ENCODE measurements around the gene DNM2. TPM values are rescaled to one million over a fixed set of nuclear protein-coding genes. Genes with fewer than 3 reads are reported as not detected.

DNM2 gene
- total and polyA plus RNA-seq, 9 of the 15 experiments (the other 6 are each of a cell fraction or from before 2014, with no cell fraction given) = 2.2 to 161 (median 72.6) TPM

DNA sequence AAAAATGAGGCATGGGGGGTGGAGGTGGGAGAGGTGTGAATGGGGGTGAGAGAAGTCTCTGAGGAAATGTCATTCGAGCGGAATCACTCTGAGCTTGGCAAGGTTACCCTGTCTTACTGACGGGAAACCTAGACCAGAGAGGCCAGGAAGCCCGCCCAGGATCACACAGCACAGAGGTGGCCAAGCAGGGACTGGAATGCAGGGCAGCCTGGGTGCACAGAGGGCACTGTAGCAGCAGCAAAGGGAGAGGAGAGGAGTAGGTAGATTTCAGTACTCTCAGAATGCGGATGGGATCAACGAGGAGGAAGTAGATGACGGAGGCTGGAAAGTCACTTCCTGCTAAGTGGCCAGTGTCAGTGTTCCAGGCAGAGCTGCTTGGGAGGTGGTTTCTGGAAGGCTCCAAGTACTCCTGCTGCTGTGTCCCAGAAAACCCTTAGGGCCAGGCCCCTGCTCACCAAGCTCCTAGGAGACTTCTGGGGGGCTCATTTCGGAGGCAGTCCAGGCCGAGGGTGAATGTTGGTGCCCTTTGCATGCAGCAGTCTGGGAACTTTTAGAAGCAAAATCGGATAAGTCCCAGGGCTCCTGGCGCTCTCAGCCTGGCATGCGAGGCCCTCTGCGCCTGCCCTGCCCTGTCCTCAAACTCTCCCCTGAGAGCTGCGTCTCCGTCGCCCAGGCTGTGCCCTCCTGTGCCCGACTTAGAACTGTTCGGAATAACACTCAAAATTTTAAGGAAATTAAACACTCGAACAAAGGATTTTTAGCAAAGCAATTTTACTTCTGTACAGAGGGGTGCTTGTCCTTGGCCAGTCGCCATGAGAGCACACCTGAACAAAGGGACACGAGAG is 33.5 kb downstream of the DNM2 start:
- peak overlapping the region; percentile 46; the same call in 2 of the 3 replicates for H3K27ac ChIP-seq (ENCODE audit: extremely low read depth, low read depth, low read length)
- peak overlapping the region; percentile 3 to 81; a peak in 2 of 4 replicates for H3K9ac ChIP-seq (ENCODE audit: insufficient read depth in 1 of 2, low read depth in 2 of 2, low read length in 2 of 2)
- H4K20me1 ChIP-seq (replicated peaks; ENCODE audit: control insufficient read depth, insufficient read depth, low read length) = peaks cover 20% of the 10 kb centered on the region; the same call in 1 of the 2 replicates
- in situ Hi-C loops (cut with MboI) = no loop called here
- no peak for ATAC-seq
- WGBS (ENCODE audit: insufficient coverage, low coverage, missing lambda C conversion rate) = 85% methylated on average over 21 of the region's 21 CpGs
- no peak for FAIRE-seq
- H3K79me2 ChIP-seq (ENCODE audit: control insufficient read depth, insufficient read depth, low read length) = peaks cover 95% of the 10 kb centered on the region
- no TSS peak for BruUV-seq (replicated peaks)
- H3K9me3 ChIP-seq (replicated peaks; ENCODE audit: control insufficient read depth, insufficient read depth, low read depth, low read length) = no peaks in the 10 kb centered on the region
- intact Hi-C loops (cut with micrococcal nuclease) = no loop called here
- H3K4me1 ChIP-seq (replicated peaks in 1 of 2; ENCODE audit: control insufficient read depth in 2 of 2, insufficient read depth in 2 of 2, low read length in 2 of 2) = peaks cover 74 to 80% of the 10 kb centered on the region in 2 experiments
- TF ChIP-seq ETV6 (IDR thresholded peaks at IDR 0.05; ENCODE audit: borderline replicate concordance in 1 of 2, low read depth in 2 of 2, low read length in 1 of 2) (0 out of 4 replicates have a peak, but pooled peaks of 1 of the 2 experiments have one; percentile 26), ETV6 (CRISPR knock-in tag; IDR thresholded peaks at IDR 0.05; ENCODE audit: borderline replicate concordance) (no peak), BCOR (IDR thresholded peaks at IDR 0.05) (peak; percentile 94), RCOR1 (IDR thresholded peaks at IDR 0.05; ENCODE audit: borderline replicate concordance in 1 of 2, low read depth in 2 of 2, low read length in 2 of 2) (0 out of 4 replicates have a peak, but pooled peaks of 1 of the 2 experiments have one; percentile 24), SPI1 (IDR thresholded peaks at IDR 0.05; ENCODE audit: borderline replicate concordance, low read depth, low read length) (0 out of 2 replicates have a peak, but pooled peaks have one; percentile 2), ZFP36 (IDR thresholded peaks at IDR 0.05; ENCODE audit: low read depth, low read length, partially characterized antibody) (peak; percentile 83), SMARCA5 (IDR thresholded peaks at IDR 0.05) (peak; percentile 67; the same call in 1 of the 2 replicates), HDAC2 (IDR thresholded peaks at IDR 0.05) (peak; percentile 84; the same call in 1 of the 2 replicates), HDAC1 (IDR thresholded peaks at IDR 0.05) (0 out of 4 replicates have a peak, but pooled peaks of 1 of the 2 experiments have one; percentile 13), HDGF (IDR thresholded peaks at IDR 0.05) (peak; percentile 92; the same call in 1 of the 2 replicates), KDM1A (IDR thresholded peaks at IDR 0.05) (peak; percentile 31 to 74; a peak in 3 of 4 replicates), CBX8 (IDR thresholded peaks at IDR 0.05; ENCODE audit: borderline replicate concordance, extremely low read depth, low read depth, low read length, poor library complexity, severe bottlenecking) (no peak), COPS2 (conservative IDR thresholded peaks at IDR 0.05) (no peak), TCF3 (CRISPR knock-in tag; IDR thresholded peaks at IDR 0.05) (no peak), RBM25 (IDR thresholded peaks at IDR 0.05; ENCODE audit: low read depth, low read length, severe bottlenecking) (peak; percentile 40)
- TF ChIP-seq, protein P1, sequence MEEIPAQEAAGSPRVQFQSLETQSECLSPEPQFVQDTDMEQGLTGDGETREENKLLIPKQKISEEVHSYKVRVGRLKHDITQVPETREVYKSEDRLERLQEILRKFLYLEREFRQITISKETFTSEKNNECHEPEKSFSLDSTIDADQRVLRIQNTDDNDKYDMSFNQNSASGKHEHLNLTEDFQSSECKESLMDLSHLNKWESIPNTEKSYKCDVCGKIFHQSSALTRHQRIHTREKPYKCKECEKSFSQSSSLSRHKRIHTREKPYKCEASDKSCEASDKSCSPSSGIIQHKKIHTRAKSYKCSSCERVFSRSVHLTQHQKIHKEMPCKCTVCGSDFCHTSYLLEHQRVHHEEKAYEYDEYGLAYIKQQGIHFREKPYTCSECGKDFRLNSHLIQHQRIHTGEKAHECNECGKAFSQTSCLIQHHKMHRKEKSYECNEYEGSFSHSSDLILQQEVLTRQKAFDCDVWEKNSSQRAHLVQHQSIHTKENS (CRISPR knock-in tag; IDR thresholded peaks at IDR 0.05) = no peak
- H3K4me2 ChIP-seq (ENCODE audit: insufficient read depth, low read length) = no peak overlapping the region
- CTCF ChIA-PET (ENCODE audit: low intra/inter-chr PET ratio) = no interaction called here
- H3K9me1 ChIP-seq (ENCODE audit: control insufficient read depth, insufficient read depth, low read length) = peaks cover 4% of the 10 kb centered on the region
- no peak overlapping the region for H2AFZ ChIP-seq (ENCODE audit: low read depth, low read length)
- peaks cover 8% of the 10 kb centered on the region; the same call in 2 of the 3 replicates for H3K36me3 ChIP-seq (ENCODE audit: control insufficient read depth, insufficient read depth, low read length)
- H3K4me3 ChIP-seq = no peak overlapping the region
- DNase-seq (ENCODE audit: extremely low read depth in 1 of 4, low spot score in 3 of 4) = no peak
- no peaks in the 10 kb centered on the region for H3K27me3 ChIP-seq (ENCODE audit: control insufficient read depth in 2 of 2, insufficient read depth in 2 of 2, low read length in 2 of 2)
- POLR2A ChIA-PET = interaction anchor here (0.7 to 1.0 kb wide), 3 partner anchors 21 to 33 kb away, joined by 3 read pairs; no protein-coding TSS in a partner anchor
